HUES64 (cell line): ENCODE results near the gene PLPP3.

Source experiments
- H3K27ac ChIP-seq: 2 replicates; pipeline ENCODE4 v1.7.0; 2013; ENCODE audit warnings: low read depth, low read length, inconsistent platforms
- H3K27me3 ChIP-seq: 2 replicates; pipeline ENCODE4 v1.6.1; 2013; ENCODE audit warnings: mild to moderate bottlenecking, low read length; ENCODE audit not compliant: insufficient read depth
- H3K36me3 ChIP-seq: 2 replicates; pipeline ENCODE4 v1.6.1; 2013; ENCODE audit warnings: mild to moderate bottlenecking, low read length; ENCODE audit not compliant: insufficient read depth
- H3K4me1 ChIP-seq: 2 replicates; pipeline ENCODE4 v1.6.1; 2013; ENCODE audit warnings: mild to moderate bottlenecking, low read length, moderate library complexity; ENCODE audit not compliant: insufficient read depth
- H3K4me3 ChIP-seq: 2 replicates; pipeline ENCODE4 v1.5.1; 2013; ENCODE audit warnings: mild to moderate bottlenecking, low read length, moderate library complexity
- H3K9ac ChIP-seq: 2 replicates; pipeline ENCODE4 v1.6.1; 2013; ENCODE audit warnings: mild to moderate bottlenecking, low read depth, low read length
- H3K9me3 ChIP-seq: 2 replicates; pipeline ENCODE4 v1.6.1; 2013; ENCODE audit warnings: low read depth, low read length; ENCODE audit not compliant: insufficient read depth
- WGBS: fragments of 150-250, 120-280 bp; methylation state at CpG from one replicate; pipeline ENCODE4 v1.1.7; 2013; ENCODE audit warnings: missing lambda C conversion rate; 5-methylcytosine and 5-hydroxymethylcytosine counted together

PLPP3 gene

DNA sequence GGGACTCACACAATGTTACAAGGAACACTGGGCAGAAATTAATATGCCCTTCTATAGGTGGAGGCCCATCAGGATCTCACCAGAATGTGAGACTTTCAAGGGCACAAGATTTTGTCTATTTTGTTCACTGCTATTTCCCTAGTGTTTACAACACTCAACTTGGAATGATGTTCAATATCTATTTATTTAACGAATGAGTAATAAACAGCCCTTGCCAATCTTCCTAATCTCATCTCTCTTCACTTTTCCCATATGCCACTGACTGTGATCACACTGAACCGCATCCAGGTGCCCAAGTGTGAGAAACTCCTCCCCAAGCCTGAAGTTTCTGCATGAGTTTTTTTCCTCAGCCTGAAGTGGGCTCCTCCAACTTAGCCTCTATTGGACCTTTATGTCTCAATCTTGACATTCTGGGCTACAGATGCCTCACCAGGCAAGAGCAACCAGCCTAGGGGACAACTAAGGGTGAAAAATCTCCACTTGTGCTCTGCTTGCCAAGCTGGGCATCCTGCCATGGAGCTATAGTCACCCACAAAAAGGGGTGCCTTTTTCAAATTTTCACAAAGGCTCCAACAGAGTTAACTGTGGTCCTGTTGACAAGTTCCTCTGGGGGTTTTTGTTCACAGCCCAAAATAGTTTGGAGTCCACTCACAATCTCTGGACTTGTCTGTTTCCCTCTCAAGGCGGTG lies 105.6 kb downstream of the PLPP3 start:
- 98% methylated on average over 3 of the region's 3 CpGs for WGBS
- Histone ChIP-seq H3K36me3 (no peaks in the 10 kb centered on the region), H3K4me1 (peaks cover 12% of the 10 kb centered on the region), H3K9ac (no peak overlapping the region), H3K9me3 (no peaks in the 10 kb centered on the region), H3K27me3 (peaks cover 5% of the 10 kb centered on the region; the same call in 1 of the 2 replicates), H3K4me3 (no peak overlapping the region), H3K27ac (no peak overlapping the region)

DNA sequence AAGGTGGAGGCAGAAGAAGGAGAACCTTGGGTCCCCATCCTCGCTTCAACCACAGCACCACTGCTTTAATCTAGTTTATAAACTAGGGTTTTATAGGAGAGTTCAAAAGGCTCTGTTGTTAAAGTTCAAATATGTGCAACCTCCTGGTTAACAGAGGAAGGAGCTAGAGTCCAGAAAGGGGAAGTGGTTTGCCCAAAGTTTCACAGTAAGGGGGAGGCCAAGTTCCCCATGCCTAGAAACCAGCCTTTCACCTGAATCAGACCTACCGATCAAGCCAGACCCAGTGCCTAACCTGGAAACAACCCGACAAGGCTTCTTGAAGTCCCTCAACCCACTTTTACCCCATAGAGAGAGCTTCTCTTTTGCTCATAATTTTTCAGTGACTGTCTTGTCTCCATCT lies 106.5 kb downstream of the PLPP3 start:
- Histone ChIP-seq H3K4me1 (peaks cover 6% of the 10 kb centered on the region), H3K9ac (no peak overlapping the region), H3K27me3 (no peaks in the 10 kb centered on the region), H3K36me3 (no peaks in the 10 kb centered on the region), H3K4me3 (no peak overlapping the region), H3K9me3 (no peaks in the 10 kb centered on the region), H3K27ac (no peak overlapping the region)
- 94% methylated on average over 2 of the region's 3 CpGs for WGBS

DNA sequence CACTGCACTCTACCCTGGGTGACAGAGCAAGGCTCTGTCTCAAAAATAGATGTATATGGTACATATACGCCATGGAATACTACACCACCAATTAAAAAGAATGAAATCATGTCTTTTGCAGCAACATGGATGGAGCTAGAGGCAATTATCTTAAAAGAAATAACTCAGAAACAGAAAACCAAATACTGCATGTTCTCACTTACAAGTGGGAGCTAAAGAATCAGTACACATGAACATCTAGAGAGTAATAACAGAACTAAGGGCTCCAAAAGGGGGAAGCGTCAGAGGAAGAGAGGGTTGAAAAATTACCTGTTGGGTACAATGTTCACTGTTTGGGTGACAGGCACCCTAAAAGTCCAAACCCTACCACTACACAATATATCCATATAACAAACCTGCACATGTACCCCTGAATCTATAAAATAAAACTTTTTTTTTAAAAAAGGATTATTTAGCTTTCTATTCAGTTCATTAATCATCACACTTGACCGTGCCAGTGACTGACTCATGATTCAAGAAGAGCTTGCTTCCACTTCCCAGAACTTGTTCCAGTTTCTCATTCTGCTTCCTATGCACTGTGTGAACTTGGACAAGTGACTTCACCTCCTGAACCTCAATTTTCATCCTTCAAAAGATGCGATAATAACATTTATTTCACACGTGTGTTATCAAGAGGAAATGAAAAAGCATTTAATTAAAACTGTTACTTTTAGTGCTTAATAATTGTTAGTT lies 109.6 kb downstream of the PLPP3 start:
- H3K4me3 ChIP-seq = no peak overlapping the region
- no peaks in the 10 kb centered on the region for H3K27me3 ChIP-seq
- no peaks in the 10 kb centered on the region for H3K4me1 ChIP-seq
- 98% methylated on average over 2 of the region's 5 CpGs for WGBS
- no peak overlapping the region for H3K27ac ChIP-seq
- no peak overlapping the region for H3K9ac ChIP-seq
- H3K36me3 ChIP-seq = no peaks in the 10 kb centered on the region
- H3K9me3 ChIP-seq = no peaks in the 10 kb centered on the region

GRCh38 chr1:56468518-56468917 lies 110.8 kb downstream of the PLPP3 start:
- H3K4me3 ChIP-seq = no peak overlapping the region
- WGBS = 92% methylated on average over 7 of the region's 7 CpGs
- H3K4me1 ChIP-seq = no peaks in the 10 kb centered on the region
- no peaks in the 10 kb centered on the region for H3K36me3 ChIP-seq
- no peaks in the 10 kb centered on the region for H3K9me3 ChIP-seq
- H3K27me3 ChIP-seq = no peaks in the 10 kb centered on the region
- no peak overlapping the region for H3K9ac ChIP-seq
- no peak overlapping the region for H3K27ac ChIP-seq

GRCh38 chr1:56466538-56466937 lies 112.8 kb downstream of the PLPP3 start:
- Histone ChIP-seq H3K9ac (no peak overlapping the region), H3K4me1 (no peaks in the 10 kb centered on the region), H3K9me3 (no peaks in the 10 kb centered on the region), H3K27ac (no peak overlapping the region), H3K27me3 (no peaks in the 10 kb centered on the region), H3K36me3 (no peaks in the 10 kb centered on the region), H3K4me3 (no peak overlapping the region)
- 94% methylated on average over 1 of the region's 1 CpG for WGBS

GRCh38 chr1:56464294-56464693 lies 115.1 kb downstream of the PLPP3 start:
- Histone ChIP-seq H3K9ac (no peak overlapping the region), H3K4me1 (no peaks in the 10 kb centered on the region), H3K4me3 (no peak overlapping the region), H3K9me3 (no peaks in the 10 kb centered on the region), H3K36me3 (no peaks in the 10 kb centered on the region), H3K27ac (no peak overlapping the region), H3K27me3 (no peaks in the 10 kb centered on the region)
- WGBS = 95% methylated on average over 4 of the region's 4 CpGs

- no peak overlapping the region for H3K27ac ChIP-seq
- no peak overlapping the region for H3K4me3 ChIP-seq
- H3K9ac ChIP-seq = no peak overlapping the region
- 95% methylated on average over 1 of the region's 1 CpG for WGBS
- H3K4me1 ChIP-seq = no peaks in the 10 kb centered on the region
- no peaks in the 10 kb centered on the region for H3K27me3 ChIP-seq
- H3K36me3 ChIP-seq = no peaks in the 10 kb centered on the region
- H3K9me3 ChIP-seq = no peaks in the 10 kb centered on the region
Observed at GRCh38 chr1:56463376-56463775, 116.0 kb downstream of the PLPP3 start.

- no peaks in the 10 kb centered on the region for H3K9me3 ChIP-seq
- WGBS = 97% methylated on average over 3 of the region's 3 CpGs
- H3K27me3 ChIP-seq = no peaks in the 10 kb centered on the region
- H3K27ac ChIP-seq = no peak overlapping the region
- no peaks in the 10 kb centered on the region; the same call in 1 of the 2 replicates for H3K4me1 ChIP-seq
- no peak overlapping the region for H3K4me3 ChIP-seq
- H3K36me3 ChIP-seq = no peaks in the 10 kb centered on the region
- H3K9ac ChIP-seq = no peak overlapping the region
Observed at GRCh38 chr1:56462209-56462608, 117.2 kb downstream of the PLPP3 start.

DNA sequence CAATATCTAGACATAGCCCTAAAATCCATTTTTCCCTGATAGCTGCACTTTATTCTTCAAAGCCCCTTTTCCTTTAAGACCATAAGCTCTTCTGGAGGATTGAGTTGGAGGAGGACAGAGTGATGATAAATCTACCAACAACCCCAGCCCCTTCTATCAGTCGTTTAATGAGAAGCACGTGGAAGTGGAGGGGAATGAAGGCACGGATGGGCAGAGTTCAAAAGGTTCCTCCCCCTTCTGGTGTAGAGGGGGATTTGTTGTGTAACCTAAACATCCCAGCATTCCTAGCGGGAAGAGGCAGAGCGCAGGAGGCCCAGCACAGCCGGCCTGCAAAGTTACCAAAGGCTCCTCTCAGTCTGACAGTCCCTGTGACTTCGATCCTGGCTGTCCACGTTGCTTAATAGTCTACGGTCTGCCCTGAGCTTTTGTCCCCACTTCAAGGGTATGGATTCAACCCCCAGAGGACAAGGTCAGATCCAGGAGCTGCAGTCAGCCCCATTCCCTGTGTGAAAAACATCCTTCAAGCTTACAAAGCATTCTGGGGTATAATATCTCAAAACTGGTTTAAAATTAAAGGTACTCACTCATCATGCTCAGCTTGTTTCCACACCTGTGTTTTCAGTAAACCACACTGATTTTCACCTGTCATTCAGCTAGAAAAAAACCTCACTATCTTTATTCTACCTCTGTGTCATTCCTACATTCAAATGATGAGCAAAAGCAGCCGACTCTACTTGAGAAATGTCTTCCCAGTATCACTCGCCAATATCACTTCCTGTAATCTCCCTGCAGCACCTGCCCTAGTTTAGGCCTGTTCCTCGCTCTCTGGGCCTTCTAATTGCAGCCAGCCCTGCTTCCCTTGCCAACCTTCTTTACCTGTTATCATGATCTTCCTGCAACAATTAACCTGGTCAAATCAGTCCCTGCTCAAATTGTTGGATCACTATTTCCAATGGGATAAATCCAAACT lies 117.9 kb downstream of the PLPP3 start:
- Histone ChIP-seq H3K27ac (no peak overlapping the region), H3K4me1 (peaks cover 6% of the 10 kb centered on the region), H3K9me3 (no peaks in the 10 kb centered on the region), H3K27me3 (no peaks in the 10 kb centered on the region), H3K4me3 (no peak overlapping the region), H3K9ac (no peak overlapping the region), H3K36me3 (no peaks in the 10 kb centered on the region)
- WGBS = 76% methylated on average over 11 of the region's 12 CpGs

- Histone ChIP-seq H3K27me3 (no peaks in the 10 kb centered on the region), H3K4me3 (no peak overlapping the region), H3K9me3 (no peaks in the 10 kb centered on the region), H3K9ac (no peak overlapping the region), H3K4me1 (peaks cover 6% of the 10 kb centered on the region), H3K27ac (no peak overlapping the region), H3K36me3 (no peaks in the 10 kb centered on the region)
- 95% methylated on average over 4 of the region's 4 CpGs for WGBS
Observed at GRCh38 chr1:56459260-56459659, 120.1 kb downstream of the PLPP3 start.
